Vagina (tissue), 2 donors: ENCODE measurements around the gene RASA3.
A peak's percentile ranks its signal among the peaks of the same experiment; 100 is the strongest.

Source experiments
- CTCF ChIP-seq, 3 experiments: fragments of 450-650 bp in 2 of 3; fragments of 200-600 bp in 1 of 3; sonication (generic) in 1 of 3; IDR thresholded peaks; one replicate each; pipeline ENCODE4 v1.5.1; 2017 to 2019; ENCODE audit warnings: antibody characterized with exemption in 3 of 3, mild to moderate bottlenecking in 2 of 3, moderate library complexity in 2 of 3
- POLR2A ChIP-seq, 2 donors: fragments of 450-650 bp; IDR thresholded peaks; one replicate each; pipeline ENCODE4 v1.6.1; 2017; ENCODE audit warnings: antibody characterized with exemption in 2 of 2, mild to moderate bottlenecking in 2 of 2, moderate library complexity in 2 of 2
- POLR2AphosphoS5 ChIP-seq, 2 donors: sonication (generic); formaldehyde crosslinking; IDR thresholded peaks; one replicate each; pipeline ENCODE4 v1.9.0; 2017; ENCODE audit warnings: antibody characterized with exemption in 2 of 2, mild to moderate bottlenecking in 2 of 2, low read depth in 1 of 2; ENCODE audit not compliant: insufficient read depth in 1 of 2

GRCh38 chr13:113995051-113995601, 137.3 kb downstream of the RASA3 start:
- TF ChIP-seq CTCF (IDR thresholded peaks at IDR 0.05) = no peak
- TF ChIP-seq POLR2A (IDR thresholded peaks at IDR 0.05) = no peak
- TF ChIP-seq POLR2AphosphoS5 (IDR thresholded peaks at IDR 0.05; ENCODE audit: insufficient read depth in 1 of 2, low read depth in 1 of 2) = peak in 1 of 2 donors; percentile 13
